T-helper 2 cell treated with Interferon-gamma antibody and Interleukin-4, amounts not matched to agents 5 μg/mL and 100 μg/mL, for 36 hours (primary cell): ENCODE results near the gene LYPD1.
"Not testable (repeated sequence)": the region's sequence is repeated elsewhere in the genome, so short reads cannot be mapped to it uniquely, and the experiment has no call there.

Source experiments
- DNase-seq: peaks from one replicate; pipeline ENCODE4 v3.0.0; 2021; ENCODE audit warnings: low spot score
- H3K27ac Mint-ChIP-seq: one replicate; pipeline ENCODE4 v1.8.0; 2021; ENCODE audit warnings: mild to moderate bottlenecking, mixed read lengths
- H3K27me3 Mint-ChIP-seq: one replicate; pipeline ENCODE4 v1.8.0; 2021; ENCODE audit warnings: low read depth, mixed read lengths
- H3K36me3 Mint-ChIP-seq: one replicate; pipeline ENCODE4 v1.8.0; 2021; ENCODE audit warnings: low read depth, mixed read lengths
- H3K4me1 Mint-ChIP-seq: one replicate; pipeline ENCODE4 v1.8.0; 2021; ENCODE audit warnings: low read depth, mixed read lengths
- H3K4me3 Mint-ChIP-seq: one replicate; pipeline ENCODE4 v1.8.0; 2022; ENCODE audit warnings: mild to moderate bottlenecking, moderate library complexity, mixed read lengths
- H3K9me3 Mint-ChIP-seq: one replicate; pipeline ENCODE4 v1.8.0; 2021; ENCODE audit warnings: mixed read lengths

LYPD1 gene

GRCh38 chr2:132669908-132670495 is at the start of gene LYPD1:
TSS of gene LYPD1 (minus strand) at chr2:132670205. CDS start at chr2:132669932, 273 bp downstream.
- Mint-ChIP-seq H3K27ac (no peak within 1 kb of the TSS), H3K4me1 (no peaks in the 10 kb centered on the region), H3K4me3 (no peak within 1 kb of the TSS), H3K27me3 (peaks cover 40% of the 10 kb centered on the region), H3K36me3 (no peaks in the 10 kb centered on the region), H3K9me3 (no peaks in the 10 kb centered on the region)
- no peak for DNase-seq

GRCh38 chr2:132719480-132719879 is 49.5 kb upstream of the LYPD1 start:
- Mint-ChIP-seq H3K36me3 (no peaks in the 10 kb centered on the region), H3K4me3 (no peak overlapping the region), H3K9me3 (peaks cover 5% of the 10 kb centered on the region), H3K27me3 (no peaks in the 10 kb centered on the region), H3K4me1 (no peaks in the 10 kb centered on the region), H3K27ac (no peak overlapping the region)
- DNase-seq: no peak

- no peaks in the 10 kb centered on the region for H3K36me3 Mint-ChIP-seq
- DNase-seq: no peak
- no peaks in the 10 kb centered on the region for H3K27me3 Mint-ChIP-seq
- H3K9me3 Mint-ChIP-seq: no peaks in the 10 kb centered on the region
- no peak overlapping the region for H3K4me3 Mint-ChIP-seq
- no peak overlapping the region for H3K27ac Mint-ChIP-seq
- no peaks in the 10 kb centered on the region for H3K4me1 Mint-ChIP-seq
These were observed 46.9 kb upstream of the LYPD1 start for GRCh38 chr2:132716954-132717353.

- DNase-seq: no peak
- Mint-ChIP-seq H3K27ac (no peak overlapping the region), H3K27me3 (no peaks in the 10 kb centered on the region), H3K36me3 (no peaks in the 10 kb centered on the region), H3K4me1 (no peaks in the 10 kb centered on the region), H3K4me3 (no peak overlapping the region), H3K9me3 (no peaks in the 10 kb centered on the region)
These were observed 45.7 kb upstream of the LYPD1 start for GRCh38 chr2:132715386-132716351.

GRCh38 chr2:132703396-132703795 is 33.4 kb upstream of the LYPD1 start:
- no peaks in the 10 kb centered on the region for H3K27me3 Mint-ChIP-seq
- no peak for DNase-seq
- H3K4me1 Mint-ChIP-seq: no peaks in the 10 kb centered on the region

GRCh38 chr2:132701810-132702209 is 31.8 kb upstream of the LYPD1 start:
- no peaks in the 10 kb centered on the region for H3K27me3 Mint-ChIP-seq

More at GRCh38 chr2:132703396-132703795, 33.4 kb upstream of the LYPD1 start:
- Mint-ChIP-seq H3K4me3 (no peak overlapping the region), H3K36me3 (no peaks in the 10 kb centered on the region), H3K9me3 (no peaks in the 10 kb centered on the region), H3K27ac (no peak overlapping the region)

GRCh38 chr2:132699802-132700201 is 29.8 kb upstream of the LYPD1 start:
- not testable (repeated sequence) for H3K9me3 Mint-ChIP-seq, H3K27ac Mint-ChIP-seq, H3K4me3 Mint-ChIP-seq, H3K27me3 Mint-ChIP-seq, H3K4me1 Mint-ChIP-seq, DNase-seq, H3K36me3 Mint-ChIP-seq

More at GRCh38 chr2:132701810-132702209, 31.8 kb upstream of the LYPD1 start:
- H3K4me1 Mint-ChIP-seq: no peaks in the 10 kb centered on the region
- no peaks in the 10 kb centered on the region for H3K36me3 Mint-ChIP-seq
- no peak overlapping the region for H3K4me3 Mint-ChIP-seq
- no peak overlapping the region for H3K27ac Mint-ChIP-seq
- DNase-seq: no peak
- H3K9me3 Mint-ChIP-seq: no peaks in the 10 kb centered on the region

- not testable (repeated sequence) for H3K27me3 Mint-ChIP-seq, DNase-seq, H3K36me3 Mint-ChIP-seq, H3K4me3 Mint-ChIP-seq, H3K4me1 Mint-ChIP-seq, H3K9me3 Mint-ChIP-seq, H3K27ac Mint-ChIP-seq
These were observed 28.3 kb upstream of the LYPD1 start for GRCh38 chr2:132698347-132698746.

GRCh38 chr2:132697556-132698205 is 27.7 kb upstream of the LYPD1 start:
- Mint-ChIP-seq H3K27ac (no peak overlapping the region), H3K27me3 (no peaks in the 10 kb centered on the region), H3K4me1 (no peaks in the 10 kb centered on the region), H3K36me3 (no peaks in the 10 kb centered on the region), H3K9me3 (peaks cover 4% of the 10 kb centered on the region), H3K4me3 (no peak overlapping the region)
- no peak for DNase-seq

- Mint-ChIP-seq H3K4me3 (no peak overlapping the region), H3K4me1 (no peaks in the 10 kb centered on the region), H3K36me3 (no peaks in the 10 kb centered on the region), H3K9me3 (peaks cover 4% of the 10 kb centered on the region), H3K27ac (no peak overlapping the region), H3K27me3 (no peaks in the 10 kb centered on the region)
- no peak for DNase-seq
These were observed 22.8 kb upstream of the LYPD1 start for GRCh38 chr2:132692816-132693215.

- Mint-ChIP-seq H3K36me3 (no peaks in the 10 kb centered on the region), H3K4me1 (no peaks in the 10 kb centered on the region), H3K27me3 (no peaks in the 10 kb centered on the region), H3K27ac (no peak overlapping the region), H3K9me3 (peaks cover 4% of the 10 kb centered on the region), H3K4me3 (no peak overlapping the region)
- no peak for DNase-seq
These were observed 21.6 kb upstream of the LYPD1 start for GRCh38 chr2:132691556-132691955.

- no peak overlapping the region for H3K4me3 Mint-ChIP-seq
These were observed 20.8 kb upstream of the LYPD1 start for GRCh38 chr2:132690664-132691303.

GRCh38 chr2:132681766-132682165 is 11.8 kb upstream of the LYPD1 start:
- Mint-ChIP-seq H3K9me3 (no peaks in the 10 kb centered on the region), H3K4me3 (no peak overlapping the region), H3K36me3 (no peaks in the 10 kb centered on the region), H3K27ac (no peak overlapping the region), H3K27me3 (no peaks in the 10 kb centered on the region), H3K4me1 (no peaks in the 10 kb centered on the region)
- DNase-seq: no peak

More at GRCh38 chr2:132690664-132691303, 20.8 kb upstream of the LYPD1 start:
- Mint-ChIP-seq H3K27me3 (no peaks in the 10 kb centered on the region), H3K4me1 (no peaks in the 10 kb centered on the region), H3K36me3 (no peaks in the 10 kb centered on the region), H3K27ac (no peak overlapping the region), H3K9me3 (peaks cover 4% of the 10 kb centered on the region)
- no peak for DNase-seq

GRCh38 chr2:132680544-132680943 is 10.5 kb upstream of the LYPD1 start:
- no peak overlapping the region for H3K27ac Mint-ChIP-seq
- H3K27me3 Mint-ChIP-seq: no peaks in the 10 kb centered on the region
- no peak overlapping the region for H3K4me3 Mint-ChIP-seq
- no peaks in the 10 kb centered on the region for H3K36me3 Mint-ChIP-seq
- H3K9me3 Mint-ChIP-seq: no peaks in the 10 kb centered on the region
- DNase-seq: no peak
- no peaks in the 10 kb centered on the region for H3K4me1 Mint-ChIP-seq
